ENCODE measurements around the gene MAPK11.

Gene MAPK11

GRCh38 chr22:50306753-50307749 is 36.9 kb upstream of the MAPK11 start, which contains the start of gene PLXNB2:
TSS of gene PLXNB2 (minus strand) at chr22:50307646. CDS start at chr22:50290584, 17,062 bp downstream.
- H3K4me3 ChIP-seq (ENCODE audit: low read length): peak within 1 kb of the TSS; percentile 46
- no CpG with 5 or more reads among the region's 105 CpGs for WGBS (ENCODE audit: extremely low coverage, insufficient coverage, low lambda C conversion rate)
- no peak within 1 kb of the TSS for H2BK5ac ChIP-seq (ENCODE audit: low read length)
- peak within 1 kb of the TSS; percentile 39 for H3K4ac ChIP-seq (ENCODE audit: low read depth, low read length)
- no peak within 1 kb of the TSS for H4K5ac ChIP-seq (ENCODE audit: low read length)
- no peak within 1 kb of the TSS for H2BK15ac ChIP-seq (replicated peaks; ENCODE audit: low read depth)
- no peak within 1 kb of the TSS for H2AK5ac ChIP-seq (ENCODE audit: low read length)
- peak within 1 kb of the TSS; percentile 4 for H3K27ac ChIP-seq (ENCODE audit: low read depth, low read length)
- peak; percentile 88 for DNase-seq
- H3K79me1 ChIP-seq (ENCODE audit: low read length): peaks cover 3% of the 10 kb centered on the region
- H3K4me2 ChIP-seq (ENCODE audit: low read length): peak within 1 kb of the TSS; percentile 76
- peak within 1 kb of the TSS; percentile 85 for H3K56ac ChIP-seq (ENCODE audit: low read length)
- H3K27me3 ChIP-seq (ENCODE audit: insufficient read depth, low read length, poor library complexity): no peaks in the 10 kb centered on the region
- no peak within 1 kb of the TSS for H3K23ac ChIP-seq (ENCODE audit: low read length)
- peak within 1 kb of the TSS; percentile 83 for H3K9ac ChIP-seq (ENCODE audit: low read length)
- H3K79me2 ChIP-seq (ENCODE audit: control insufficient read depth, insufficient read depth, low read length): no peaks in the 10 kb centered on the region
- peak within 1 kb of the TSS; percentile 42 for H3K18ac ChIP-seq (ENCODE audit: low read length)
- H3K4me1 ChIP-seq (ENCODE audit: control insufficient read depth, low read depth, low read length): no peaks in the 10 kb centered on the region
- no peak within 1 kb of the TSS for H2BK120ac ChIP-seq (ENCODE audit: low read depth, low read length)
- no peak within 1 kb of the TSS for H4K8ac ChIP-seq (ENCODE audit: low read depth, low read length)
- no peaks in the 10 kb centered on the region for H3K36me3 ChIP-seq (ENCODE audit: control insufficient read depth, insufficient read depth, low read length)

- Histone ChIP-seq H3K79me2 (ENCODE audit: control insufficient read depth, insufficient read depth, low read length) (no peaks in the 10 kb centered on the region), H2BK5ac (ENCODE audit: low read length) (no peak overlapping the region), H3K27me3 (ENCODE audit: insufficient read depth, low read length, poor library complexity) (no peaks in the 10 kb centered on the region), H3K9ac (ENCODE audit: low read length) (peak overlapping the region; percentile 83), H3K4me2 (ENCODE audit: low read length) (peak overlapping the region; percentile 67), H2BK15ac (replicated peaks; ENCODE audit: low read depth) (no peak overlapping the region), H3K23ac (ENCODE audit: low read length) (peak overlapping the region; percentile 57), H3K56ac (ENCODE audit: low read length) (peak overlapping the region; percentile 57), H3K79me1 (ENCODE audit: low read length) (peaks cover 3% of the 10 kb centered on the region), H2AK5ac (ENCODE audit: low read length) (no peak overlapping the region), H4K8ac (ENCODE audit: low read depth, low read length) (no peak overlapping the region), H3K36me3 (ENCODE audit: control insufficient read depth, insufficient read depth, low read length) (no peaks in the 10 kb centered on the region), H3K4ac (ENCODE audit: low read depth, low read length) (peak overlapping the region; percentile 21), H3K4me1 (ENCODE audit: control insufficient read depth, low read depth, low read length) (no peaks in the 10 kb centered on the region), H3K18ac (ENCODE audit: low read length) (peak overlapping the region; percentile 42), H4K5ac (ENCODE audit: low read length) (no peak overlapping the region), H2BK120ac (ENCODE audit: low read depth, low read length) (no peak overlapping the region), H3K4me3 (ENCODE audit: low read length) (no peak overlapping the region), H3K27ac (ENCODE audit: low read depth, low read length) (no peak overlapping the region)
- WGBS (ENCODE audit: extremely low coverage, insufficient coverage, low lambda C conversion rate): no CpG with 5 or more reads among the region's 21 CpGs
- peak; percentile 53 for DNase-seq
Observed at GRCh38 chr22:50305923-50306566, 35.9 kb upstream of the MAPK11 start.

GRCh38 chr22:50305393-50305922 is 35.3 kb upstream of the MAPK11 start:
- H2AK5ac ChIP-seq (ENCODE audit: low read length): no peak overlapping the region
- H3K36me3 ChIP-seq (ENCODE audit: control insufficient read depth, insufficient read depth, low read length): no peaks in the 10 kb centered on the region
- no peak overlapping the region for H3K9ac ChIP-seq (ENCODE audit: low read length)
- H2BK5ac ChIP-seq (ENCODE audit: low read length): no peak overlapping the region
- no peak overlapping the region for H3K56ac ChIP-seq (ENCODE audit: low read length)
- no peak overlapping the region for H4K5ac ChIP-seq (ENCODE audit: low read length)
- H3K4ac ChIP-seq (ENCODE audit: low read depth, low read length): no peak overlapping the region
- H3K4me1 ChIP-seq (ENCODE audit: control insufficient read depth, low read depth, low read length): no peaks in the 10 kb centered on the region
- H3K79me1 ChIP-seq (ENCODE audit: low read length): peaks cover 3% of the 10 kb centered on the region
- no peak overlapping the region for H2BK15ac ChIP-seq (replicated peaks; ENCODE audit: low read depth)
- no peak overlapping the region for H2BK120ac ChIP-seq (ENCODE audit: low read depth, low read length)
- H3K23ac ChIP-seq (ENCODE audit: low read length): no peak overlapping the region
- no peaks in the 10 kb centered on the region for H3K79me2 ChIP-seq (ENCODE audit: control insufficient read depth, insufficient read depth, low read length)
- H3K27ac ChIP-seq (ENCODE audit: low read depth, low read length): no peak overlapping the region
- no peaks in the 10 kb centered on the region for H3K27me3 ChIP-seq (ENCODE audit: insufficient read depth, low read length, poor library complexity)
- WGBS (ENCODE audit: extremely low coverage, insufficient coverage, low lambda C conversion rate): no CpG with 5 or more reads among the region's 14 CpGs
- H3K4me3 ChIP-seq (ENCODE audit: low read length): no peak overlapping the region
- DNase-seq: no peak
- no peak overlapping the region for H4K8ac ChIP-seq (ENCODE audit: low read depth, low read length)
- no peak overlapping the region for H3K4me2 ChIP-seq (ENCODE audit: low read length)
- no peak overlapping the region for H3K18ac ChIP-seq (ENCODE audit: low read length)

GRCh38 chr22:50304528-50305392 is 34.6 kb upstream of the MAPK11 start:
- no peak overlapping the region for H3K4me3 ChIP-seq (ENCODE audit: low read length)
- H3K79me1 ChIP-seq (ENCODE audit: low read length): peaks cover 3% of the 10 kb centered on the region
- no peak overlapping the region for H3K4ac ChIP-seq (ENCODE audit: low read depth, low read length)
- H3K79me2 ChIP-seq (ENCODE audit: control insufficient read depth, insufficient read depth, low read length): no peaks in the 10 kb centered on the region
- H4K5ac ChIP-seq (ENCODE audit: low read length): no peak overlapping the region
- DNase-seq: no peak
- no peak overlapping the region for H3K18ac ChIP-seq (ENCODE audit: low read length)
- WGBS (ENCODE audit: extremely low coverage, insufficient coverage, low lambda C conversion rate): no CpG with 5 or more reads among the region's 22 CpGs
- H2BK15ac ChIP-seq (replicated peaks; ENCODE audit: low read depth): no peak overlapping the region
- no peak overlapping the region for H2AK5ac ChIP-seq (ENCODE audit: low read length)
- peak overlapping the region; percentile 60 for H3K56ac ChIP-seq (ENCODE audit: low read length)
- H2BK120ac ChIP-seq (ENCODE audit: low read depth, low read length): no peak overlapping the region
- H3K23ac ChIP-seq (ENCODE audit: low read length): no peak overlapping the region
- no peak overlapping the region for H3K27ac ChIP-seq (ENCODE audit: low read depth, low read length)
- no peaks in the 10 kb centered on the region for H3K36me3 ChIP-seq (ENCODE audit: control insufficient read depth, insufficient read depth, low read length)
- H3K27me3 ChIP-seq (ENCODE audit: insufficient read depth, low read length, poor library complexity): no peaks in the 10 kb centered on the region
- no peak overlapping the region for H3K4me2 ChIP-seq (ENCODE audit: low read length)
- no peak overlapping the region for H2BK5ac ChIP-seq (ENCODE audit: low read length)
- H4K8ac ChIP-seq (ENCODE audit: low read depth, low read length): no peak overlapping the region
- H3K4me1 ChIP-seq (ENCODE audit: control insufficient read depth, low read depth, low read length): no peaks in the 10 kb centered on the region
- H3K9ac ChIP-seq (ENCODE audit: low read length): no peak overlapping the region

GRCh38 chr22:50303848-50304527 is 33.8 kb upstream of the MAPK11 start:
- Histone ChIP-seq H3K79me1 (ENCODE audit: low read length) (peaks cover 3% of the 10 kb centered on the region), H3K23ac (ENCODE audit: low read length) (no peak overlapping the region), H2BK15ac (replicated peaks; ENCODE audit: low read depth) (no peak overlapping the region), H3K4ac (ENCODE audit: low read depth, low read length) (no peak overlapping the region), H3K56ac (ENCODE audit: low read length) (no peak overlapping the region), H4K8ac (ENCODE audit: low read depth, low read length) (no peak overlapping the region), H4K5ac (ENCODE audit: low read length) (no peak overlapping the region), H3K9ac (ENCODE audit: low read length) (no peak overlapping the region), H3K79me2 (ENCODE audit: control insufficient read depth, insufficient read depth, low read length) (no peaks in the 10 kb centered on the region), H3K27me3 (ENCODE audit: insufficient read depth, low read length, poor library complexity) (no peaks in the 10 kb centered on the region), H2BK5ac (ENCODE audit: low read length) (no peak overlapping the region), H3K18ac (ENCODE audit: low read length) (no peak overlapping the region), H3K36me3 (ENCODE audit: control insufficient read depth, insufficient read depth, low read length) (no peaks in the 10 kb centered on the region), H3K4me1 (ENCODE audit: control insufficient read depth, low read depth, low read length) (no peaks in the 10 kb centered on the region), H3K4me3 (ENCODE audit: low read length) (no peak overlapping the region), H2BK120ac (ENCODE audit: low read depth, low read length) (no peak overlapping the region), H3K4me2 (ENCODE audit: low read length) (no peak overlapping the region), H2AK5ac (ENCODE audit: low read length) (no peak overlapping the region), H3K27ac (ENCODE audit: low read depth, low read length) (no peak overlapping the region)
- no CpG with 5 or more reads among the region's 11 CpGs for WGBS (ENCODE audit: extremely low coverage, insufficient coverage, low lambda C conversion rate)
- peak; percentile 68 for DNase-seq
